Stimulated activated CD4-positive, alpha-beta T cell treated with anti-CD3 and anti-CD28 coated beads, Interleukin-2, amount 100 ng/mL, for 48 hours (primary cell): ENCODE data around the gene GOT2.
A peak's percentile ranks its signal among the peaks of the same experiment; 100 is the strongest.
"Not testable (repeated sequence)": the region's sequence is repeated elsewhere in the genome, so short reads cannot be mapped to it uniquely, and the experiment has no call there.

Experiments
- DNase-seq, 2 donors: peaks; one replicate each; pipeline ENCODE4 v3.0.0-alpha.2; 2020

GOT2 gene

GRCh38 chr16:58716468-58716867 is 17.6 kb downstream of the GOT2 start:
- no peak for DNase-seq

GRCh38 chr16:58713742-58714141 is 20.4 kb downstream of the GOT2 start:
- no peak for DNase-seq

- no peak for DNase-seq
Measured at GRCh38 chr16:58709333-58709732, 24.8 kb downstream of the GOT2 start.

GRCh38 chr16:58699151-58699550 is 35.0 kb downstream of the GOT2 start:
- DNase-seq: no peak

GRCh38 chr16:58695368-58695767 is 38.7 kb downstream of the GOT2 start:
- no peak for DNase-seq

- no peak for DNase-seq
Measured at GRCh38 chr16:58692450-58692849, 41.7 kb downstream of the GOT2 start.

- not testable (repeated sequence) for DNase-seq
Measured at GRCh38 chr16:58686985-58687706, 47.0 kb downstream of the GOT2 start.

- no peak for DNase-seq
Measured at GRCh38 chr16:58685084-58685449, 49.0 kb downstream of the GOT2 start.

GRCh38 chr16:58684354-58685083 is 49.6 kb downstream of the GOT2 start, which contains the start of gene SLC38A7:
Gene SLC38A7 (minus strand): TSS chr16:58684770. CDS start chr16:58680126, 4,644 bp downstream.
- DNase-seq: peak; percentile 60 to 69

- DNase-seq: no peak
Measured at GRCh38 chr16:58684001-58684353, 50.1 kb downstream of the GOT2 start.

- DNase-seq: no peak
Measured at GRCh38 chr16:58679763-58680162, 54.4 kb downstream of the GOT2 start.

GRCh38 chr16:58678716-58679115 is 55.4 kb downstream of the GOT2 start:
- no peak for DNase-seq

GRCh38 chr16:58678269-58678668 is 55.8 kb downstream of the GOT2 start:
- no peak for DNase-seq

- DNase-seq: no peak
Measured at GRCh38 chr16:58670946-58671583, 63.1 kb downstream of the GOT2 start.

- no peak for DNase-seq
Measured at GRCh38 chr16:58670177-58670576, 63.9 kb downstream of the GOT2 start.

GRCh38 chr16:58665200-58665599 is 68.9 kb downstream of the GOT2 start:
- no peak for DNase-seq

- no peak for DNase-seq
Measured at GRCh38 chr16:58661199-58661830, 72.8 kb downstream of the GOT2 start.

GRCh38 chr16:58659911-58660310 is 74.2 kb downstream of the GOT2 start:
- DNase-seq: not testable (repeated sequence)

- DNase-seq: no peak
Measured at GRCh38 chr16:58658796-58659211, 75.3 kb downstream of the GOT2 start.
